ENCODE data around the gene CGN.

CGN gene

DNA sequence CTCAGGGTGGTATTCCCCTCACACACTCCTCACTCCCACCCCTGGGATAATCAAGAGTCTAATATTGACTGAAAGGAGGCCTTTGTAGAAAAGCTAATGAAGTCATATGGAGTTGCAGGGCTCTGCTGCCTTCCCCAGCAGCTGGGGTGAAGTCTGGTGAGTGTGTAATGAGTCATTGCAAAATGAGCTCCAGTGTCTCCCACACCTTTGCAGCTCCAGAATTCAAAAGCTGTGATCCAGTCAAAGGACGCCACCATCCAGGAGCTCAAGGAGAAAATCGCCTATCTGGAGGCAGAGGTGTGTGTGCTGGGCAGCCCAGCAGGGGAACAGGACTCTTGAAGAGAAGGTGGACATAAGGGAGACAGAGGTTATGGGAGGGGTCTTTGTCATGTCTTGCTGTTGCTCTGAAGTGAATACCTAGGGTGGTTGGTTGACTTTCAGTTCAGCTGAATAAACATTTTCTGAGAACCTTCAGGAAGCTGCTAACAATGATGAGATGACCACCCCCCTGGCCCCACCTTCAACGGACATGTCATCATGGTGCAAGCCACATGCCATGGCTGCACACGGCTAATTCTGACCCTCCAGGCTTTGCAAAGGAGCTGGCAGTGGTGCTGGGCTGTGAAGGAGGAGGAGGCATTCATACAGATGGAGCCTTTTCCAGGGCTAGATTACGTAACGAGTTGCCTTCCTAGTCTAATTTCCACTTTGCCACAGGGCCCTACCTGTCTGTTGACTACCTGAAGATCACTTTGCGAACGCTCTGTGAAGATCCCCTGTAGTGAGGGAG is 68.4 kb downstream of the CGN start:
- H3K36me3 ChIP-seq (ENCODE audit: control insufficient read depth in 2 of 2, insufficient read depth in 1 of 2, low read length in 2 of 2) = peaks cover 9 to 82% of the 10 kb centered on the region in 2 experiments; a peak in 2 of 3 replicates
- ChIA-PET POLR2A (no interaction called here), CTCF (interaction anchor here (0.6 to 1.6 kb wide), 4 partner anchors 9 to 98 kb away, joined by 3 to 11 read pairs (median 3); no protein-coding TSS in a partner anchor)

DNA sequence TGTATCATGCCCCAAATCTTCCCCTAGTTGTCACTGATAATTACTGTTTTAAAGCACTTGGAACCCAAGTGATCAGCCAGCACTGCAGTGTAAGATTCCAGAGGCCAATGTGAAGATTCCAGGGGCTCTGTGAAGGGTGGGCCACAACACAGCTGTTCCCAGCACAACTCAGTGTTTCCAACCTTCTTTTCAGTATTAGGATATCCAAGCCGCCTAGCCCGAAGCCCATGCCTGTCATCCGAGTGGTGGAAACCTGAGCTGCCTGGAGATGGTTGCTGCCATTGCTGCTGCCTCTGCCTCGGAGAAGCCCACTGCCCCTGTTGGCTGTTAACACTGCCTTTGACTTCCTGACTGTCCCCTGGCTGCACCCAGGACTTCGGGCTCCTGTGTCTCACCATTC is 70.3 kb downstream of the CGN start:
- H3K27ac ChIP-seq (ENCODE audit: extremely low read depth, low read depth, low read length) = no peak overlapping the region
- peaks cover 8 to 64% of the 10 kb centered on the region in 2 experiments; a peak in 2 of 3 replicates for H3K36me3 ChIP-seq (ENCODE audit: control insufficient read depth in 2 of 2, insufficient read depth in 1 of 2, low read length in 2 of 2)
- ChIA-PET CTCF (interaction anchor here (0.5 to 0.8 kb wide), 2 partner anchors 12 to 230 kb away, joined by 3 to 5 read pairs; no protein-coding TSS in a partner anchor), POLR2A (interaction anchor here (1.1 kb wide), 1 partner anchor 41 kb away, joined by 7 read pairs; the partner anchor contains the start of gene TUFT1)
- H3K4me3 ChIP-seq (ENCODE audit: low read depth, low read length) = no peak overlapping the region
- H3K9me3 ChIP-seq (ENCODE audit: control insufficient read depth, insufficient read depth, low read depth, low read length) = no peaks in the 10 kb centered on the region
- no peaks in the 10 kb centered on the region for H3K4me1 ChIP-seq (ENCODE audit: control insufficient read depth, insufficient read depth, low read length)
- TF ChIP-seq ZNF354C (tag by site-specific recombination; IDR thresholded peaks at IDR 0.05; ENCODE audit: borderline replicate concordance, low read depth) = no peak
- TF ChIP-seq, protein P1, sequence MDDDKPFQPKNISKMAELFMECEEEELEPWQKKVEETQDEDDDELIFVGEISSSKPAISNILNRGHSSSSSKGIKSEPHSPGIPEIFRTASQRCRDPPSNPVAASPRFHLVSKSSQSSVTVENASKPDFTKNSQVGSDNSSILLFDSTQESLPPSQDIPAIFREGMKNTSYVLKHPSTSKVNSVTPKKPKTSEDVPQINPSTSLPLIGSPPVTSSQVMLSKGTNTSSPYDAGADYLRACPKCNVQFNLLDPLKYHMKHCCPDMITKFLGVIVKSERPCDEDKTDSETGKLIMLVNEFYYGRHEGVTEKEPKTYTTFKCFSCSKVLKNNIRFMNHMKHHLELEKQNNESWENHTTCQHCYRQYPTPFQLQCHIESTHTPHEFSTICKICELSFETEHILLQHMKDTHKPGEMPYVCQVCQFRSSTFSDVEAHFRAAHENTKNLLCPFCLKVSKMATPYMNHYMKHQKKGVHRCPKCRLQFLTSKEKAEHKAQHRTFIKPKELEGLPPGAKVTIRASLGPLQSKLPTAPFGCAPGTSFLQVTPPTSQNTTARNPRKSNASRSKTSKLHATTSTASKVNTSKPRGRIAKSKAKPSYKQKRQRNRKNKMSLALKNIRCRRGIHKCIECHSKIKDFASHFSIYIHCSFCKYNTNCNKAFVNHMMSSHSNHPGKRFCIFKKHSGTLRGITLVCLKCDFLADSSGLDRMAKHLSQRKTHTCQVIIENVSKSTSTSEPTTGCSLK (tag by site-specific recombination; IDR thresholded peaks at IDR 0.05) = no peak
- no peak for TF ChIP-seq ZNF221 (tag by site-specific recombination; IDR thresholded peaks at IDR 0.05; ENCODE audit: borderline replicate concordance)
- TF ChIP-seq KLF8 (tag by site-specific recombination; IDR thresholded peaks at IDR 0.05) = no peak
- no peak for TF ChIP-seq REPIN1 (tag by site-specific recombination; IDR thresholded peaks at IDR 0.05; ENCODE audit: low read depth)
- TF ChIP-seq ZNF558 (tag by site-specific recombination; IDR thresholded peaks at IDR 0.05) = no peak
- no peak for TF ChIP-seq ZNF473 (tag by site-specific recombination; IDR thresholded peaks at IDR 0.05)
- TF ChIP-seq ZNF121 (tag by site-specific recombination; IDR thresholded peaks at IDR 0.05) = no peak
- no peak for TF ChIP-seq ZNF324 (tag by site-specific recombination; IDR thresholded peaks at IDR 0.05)
- TF ChIP-seq ZNF184 (tag by site-specific recombination; IDR thresholded peaks at IDR 0.05) = no peak
- TF ChIP-seq, protein P2, sequence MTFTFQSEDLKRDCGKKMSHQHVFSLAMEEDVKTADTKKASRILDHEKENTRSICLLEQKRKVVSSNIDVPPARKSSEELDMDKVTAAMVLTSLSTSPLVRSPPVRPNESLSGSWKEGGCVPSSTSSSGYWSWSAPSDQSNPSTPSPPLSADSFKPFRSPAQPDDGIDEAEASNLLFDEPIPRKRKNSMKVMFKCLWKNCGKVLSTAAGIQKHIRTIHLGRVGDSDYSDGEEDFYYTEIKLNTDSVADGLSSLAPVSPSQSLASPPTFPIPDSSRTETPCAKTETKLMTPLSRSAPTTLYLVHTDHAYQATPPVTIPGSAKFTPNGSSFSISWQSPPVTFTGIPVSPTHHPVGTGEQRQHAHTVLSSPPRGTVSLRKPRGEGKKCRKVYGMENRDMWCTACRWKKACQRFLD (tag by site-specific recombination; IDR thresholded peaks at IDR 0.05) = no peak
- no peak for TF ChIP-seq ZNF707 (tag by site-specific recombination; IDR thresholded peaks at IDR 0.05)
- TF ChIP-seq ZNF521 (tag by site-specific recombination; IDR thresholded peaks at IDR 0.05) = no peak
- TF ChIP-seq ZBTB17 (tag by site-specific recombination; IDR thresholded peaks at IDR 0.05) = no peak
- no peak for TF ChIP-seq ZNF311 (tag by site-specific recombination; IDR thresholded peaks at IDR 0.05; ENCODE audit: borderline replicate concordance)

More for the DNA sequence above, 68.4 kb downstream of the CGN start:
- H3K4me3 ChIP-seq (ENCODE audit: low read depth, low read length) = no peak overlapping the region
- TF ChIP-seq SETDB1 (IDR thresholded peaks at IDR 0.05; ENCODE audit: insufficient read length, low read length) (no peak), MEIS1 (CRISPR knock-in tag; IDR thresholded peaks at IDR 0.05; ENCODE audit: borderline replicate concordance) (no peak), SALL2 (tag by site-specific recombination; IDR thresholded peaks at IDR 0.05; ENCODE audit: borderline replicate concordance) (no peak), ZSCAN16 (tag by site-specific recombination; IDR thresholded peaks at IDR 0.05) (no peak)
- TF ChIP-seq, protein P3, sequence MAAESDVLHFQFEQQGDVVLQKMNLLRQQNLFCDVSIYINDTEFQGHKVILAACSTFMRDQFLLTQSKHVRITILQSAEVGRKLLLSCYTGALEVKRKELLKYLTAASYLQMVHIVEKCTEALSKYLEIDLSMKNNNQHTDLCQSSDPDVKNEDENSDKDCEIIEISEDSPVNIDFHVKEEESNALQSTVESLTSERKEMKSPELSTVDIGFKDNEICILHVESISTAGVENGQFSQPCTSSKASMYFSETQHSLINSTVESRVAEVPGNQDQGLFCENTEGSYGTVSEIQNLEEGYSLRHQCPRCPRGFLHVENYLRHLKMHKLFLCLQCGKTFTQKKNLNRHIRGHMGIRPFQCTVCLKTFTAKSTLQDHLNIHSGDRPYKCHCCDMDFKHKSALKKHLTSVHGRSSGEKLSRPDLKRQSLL (tag by site-specific recombination; IDR thresholded peaks at IDR 0.05) = 0 out of 2 replicates have a peak, but pooled peaks have one; percentile 28
- TF ChIP-seq, protein P4, sequence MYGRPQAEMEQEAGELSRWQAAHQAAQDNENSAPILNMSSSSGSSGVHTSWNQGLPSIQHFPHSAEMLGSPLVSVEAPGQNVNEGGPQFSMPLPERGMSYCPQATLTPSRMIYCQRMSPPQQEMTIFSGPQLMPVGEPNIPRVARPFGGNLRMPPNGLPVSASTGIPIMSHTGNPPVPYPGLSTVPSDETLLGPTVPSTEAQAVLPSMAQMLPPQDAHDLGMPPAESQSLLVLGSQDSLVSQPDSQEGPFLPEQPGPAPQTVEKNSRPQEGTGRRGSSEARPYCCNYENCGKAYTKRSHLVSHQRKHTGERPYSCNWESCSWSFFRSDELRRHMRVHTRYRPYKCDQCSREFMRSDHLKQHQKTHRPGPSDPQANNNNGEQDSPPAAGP (tag by site-specific recombination; IDR thresholded peaks at IDR 0.05) = no peak
- TF ChIP-seq, protein P5, sequence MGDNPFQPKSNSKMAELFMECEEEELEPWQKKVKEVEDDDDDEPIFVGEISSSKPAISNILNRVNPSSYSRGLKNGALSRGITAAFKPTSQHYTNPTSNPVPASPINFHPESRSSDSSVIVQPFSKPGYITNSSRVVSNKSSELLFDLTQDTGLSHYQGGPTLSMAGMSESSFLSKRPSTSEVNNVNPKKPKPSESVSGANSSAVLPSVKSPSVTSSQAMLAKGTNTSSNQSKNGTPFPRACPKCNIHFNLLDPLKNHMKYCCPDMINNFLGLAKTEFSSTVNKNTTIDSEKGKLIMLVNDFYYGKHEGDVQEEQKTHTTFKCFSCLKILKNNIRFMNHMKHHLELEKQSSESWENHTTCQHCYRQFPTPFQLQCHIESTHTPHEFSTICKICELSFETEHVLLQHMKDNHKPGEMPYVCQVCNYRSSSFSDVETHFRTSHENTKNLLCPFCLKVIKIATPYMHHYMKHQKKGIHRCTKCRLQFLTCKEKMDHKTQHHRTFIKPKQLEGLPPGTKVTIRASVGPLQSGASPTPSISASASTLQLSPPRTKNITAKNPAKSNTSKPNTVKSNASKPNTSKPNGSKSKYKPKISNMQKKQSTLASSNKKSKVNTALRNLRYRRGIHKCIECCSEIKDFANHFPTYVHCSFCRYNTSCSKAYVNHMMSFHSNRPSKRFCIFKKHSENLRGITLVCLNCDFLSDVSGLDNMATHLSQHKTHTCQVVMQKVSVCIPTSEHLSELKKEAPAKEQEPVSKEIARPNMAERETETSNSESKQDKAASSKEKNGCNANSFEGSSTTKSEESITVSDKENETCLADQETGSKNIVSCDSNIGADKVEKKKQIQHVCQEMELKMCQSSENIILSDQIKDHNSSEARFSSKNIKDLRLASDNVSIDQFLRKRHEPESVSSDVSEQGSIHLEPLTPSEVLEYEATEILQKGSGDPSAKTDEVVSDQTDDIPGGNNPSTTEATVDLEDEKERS (tag by site-specific recombination; IDR thresholded peaks at IDR 0.05) = no peak
- TF ChIP-seq, protein P6, sequence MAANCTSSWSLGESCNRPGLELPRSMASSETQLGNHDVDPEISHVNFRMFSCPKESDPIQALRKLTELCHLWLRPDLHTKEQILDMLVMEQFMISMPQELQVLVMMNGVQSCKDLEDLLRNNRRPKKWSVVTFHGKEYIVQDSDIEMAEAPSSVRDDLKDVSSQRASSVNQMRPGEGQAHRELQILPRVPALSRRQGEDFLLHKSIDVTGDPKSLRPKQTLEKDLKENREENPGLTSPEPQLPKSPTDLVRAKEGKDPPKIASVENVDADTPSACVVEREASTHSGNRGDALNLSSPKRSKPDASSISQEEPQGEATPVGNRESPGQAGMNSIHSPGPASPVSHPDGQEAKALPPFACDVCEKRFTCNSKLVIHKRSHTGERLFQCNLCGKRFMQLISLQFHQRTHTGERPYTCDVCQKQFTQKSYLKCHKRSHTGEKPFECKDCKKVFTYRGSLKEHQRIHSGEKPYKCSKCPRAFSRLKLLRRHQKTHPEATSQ (tag by site-specific recombination; IDR thresholded peaks at IDR 0.05) = no peak
- H3K27ac ChIP-seq (ENCODE audit: extremely low read depth, low read depth, low read length) = no peak overlapping the region
- H3K4me1 ChIP-seq (ENCODE audit: control insufficient read depth, insufficient read depth, low read length) = no peaks in the 10 kb centered on the region
- H3K9me3 ChIP-seq (ENCODE audit: control insufficient read depth, insufficient read depth, low read depth, low read length) = no peaks in the 10 kb centered on the region

All from HEK293 (cell line).